ENCODE results near the gene LCMT1.

- TF ChIP-seq, protein P1, sequence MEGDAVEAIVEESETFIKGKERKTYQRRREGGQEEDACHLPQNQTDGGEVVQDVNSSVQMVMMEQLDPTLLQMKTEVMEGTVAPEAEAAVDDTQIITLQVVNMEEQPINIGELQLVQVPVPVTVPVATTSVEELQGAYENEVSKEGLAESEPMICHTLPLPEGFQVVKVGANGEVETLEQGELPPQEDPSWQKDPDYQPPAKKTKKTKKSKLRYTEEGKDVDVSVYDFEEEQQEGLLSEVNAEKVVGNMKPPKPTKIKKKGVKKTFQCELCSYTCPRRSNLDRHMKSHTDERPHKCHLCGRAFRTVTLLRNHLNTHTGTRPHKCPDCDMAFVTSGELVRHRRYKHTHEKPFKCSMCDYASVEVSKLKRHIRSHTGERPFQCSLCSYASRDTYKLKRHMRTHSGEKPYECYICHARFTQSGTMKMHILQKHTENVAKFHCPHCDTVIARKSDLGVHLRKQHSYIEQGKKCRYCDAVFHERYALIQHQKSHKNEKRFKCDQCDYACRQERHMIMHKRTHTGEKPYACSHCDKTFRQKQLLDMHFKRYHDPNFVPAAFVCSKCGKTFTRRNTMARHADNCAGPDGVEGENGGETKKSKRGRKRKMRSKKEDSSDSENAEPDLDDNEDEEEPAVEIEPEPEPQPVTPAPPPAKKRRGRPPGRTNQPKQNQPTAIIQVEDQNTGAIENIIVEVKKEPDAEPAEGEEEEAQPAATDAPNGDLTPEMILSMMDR (conservative IDR thresholded peaks at IDR 0.05), result no peak
- no peak for TF ChIP-seq ZFX (IDR thresholded peaks at IDR 0.05)
Measured at GRCh38 chr16:25100511-25100910, 11.0 kb upstream of the LCMT1 start.
